Upper lobe of left lung (tissue), 6 donors: ENCODE data around the gene TDRD12. TPM values are rescaled to one million over a fixed set of nuclear protein-coding genes. Genes with fewer than 3 reads are reported as not detected.

ENCODE experiments used
- ATAC-seq, 2 donors: fragments of 200-7000 bp; cut with Tn5 transposase; one replicate each; pipeline ENCODE4 v1.9.1; 2022; ENCODE audit warnings: mild to moderate bottlenecking in 2 of 2, moderate library complexity in 2 of 2; ENCODE audit not compliant: low FRiP score in 2 of 2
- DNase-seq, 2 donors: peaks; one replicate each; pipeline ENCODE4 v3.0.0-alpha.2; 2019 to 2020
- H3K27ac ChIP-seq, 4 donors: fragments of 200-600 bp; sonication (generic); one replicate each; pipeline ENCODE4 v1.5.1; 2016 to 2019
- H3K27me3 ChIP-seq, 4 donors: fragments of 200-600 bp; sonication (generic); one replicate each; pipeline ENCODE4 v1.5.1; 2017 to 2019
- H3K36me3 ChIP-seq, 4 donors: fragments of 200-600 bp; sonication (generic); one replicate each; pipeline ENCODE4 v1.5.1; 2016 to 2019
- H3K4me1 ChIP-seq, 4 donors: fragments of 200-600 bp; sonication (generic); one replicate each; pipeline ENCODE4 v1.5.1; 2018 to 2019
- H3K4me3 ChIP-seq, 4 donors: fragments of 200-600 bp; sonication (generic); one replicate each; pipeline ENCODE4 v1.5.1; 2017 to 2019; ENCODE audit warnings: mild to moderate bottlenecking in 2 of 4, moderate library complexity in 1 of 4
- H3K9me3 ChIP-seq, 4 donors: fragments of 200-600 bp; sonication (generic); one replicate each; pipeline ENCODE4 v1.5.1; 2018 to 2019
- CTCF ChIP-seq, 6 experiments: fragments of 450-650 bp in 4 of 6; fragments of 200-600 bp in 2 of 6; sonication (generic) in 2 of 6; IDR thresholded peaks; one replicate each; pipeline ENCODE4 v1.5.1; 2016 to 2019; ENCODE audit warnings: antibody characterized with exemption in 6 of 6
- EP300 ChIP-seq, 4 donors: sonication (generic); formaldehyde crosslinking; IDR thresholded peaks; one replicate each; pipeline ENCODE4 v1.5.1; 2017; ENCODE audit warnings: antibody characterized with exemption in 4 of 4, control low read depth in 2 of 4
- POLR2A ChIP-seq, 4 donors: fragments of 450-650 bp; IDR thresholded peaks; one replicate each; pipeline ENCODE4 v1.5.1; 2016 to 2017; ENCODE audit warnings: antibody characterized with exemption in 4 of 4, mild to moderate bottlenecking in 2 of 4
- POLR2AphosphoS5 ChIP-seq, 2 donors: sonication (generic); formaldehyde crosslinking; IDR thresholded peaks; one replicate each; pipeline ENCODE4 v1.5.1; 2017; ENCODE audit warnings: antibody characterized with exemption in 2 of 2
- WGBS, 2 donors: methylation state at CpG; one replicate each; pipeline ENCODE4 v1.1.5; 2017 to 2018; 5-methylcytosine and 5-hydroxymethylcytosine counted together
- total RNA-seq, 6 donors: library from RNA; depleted of rRNA in 4 of 6; stranded (reverse); fragments of >200 nt in 4 of 6; gene quantifications; one replicate each; pipeline versions ENCODE4 v1.1.0 to v1.2.1, GENCODE V29; 2016 to 2021
- donor health status: DM: no; HTN: no; CAD: no; lungs with moderate emphysema.
- donor health status: DM: no; HTN: yes; CAD: no; lungs with severe emphysema.

The TDRD12 gene
- total RNA-seq, 6 donors from 2014 or later, result 0.15 to 4.0 (median 0.38) TPM; not detected in 2

- no peak overlapping the region for H3K4me3 ChIP-seq
- DNase-seq (peak in 1 of 2 donors; percentile 7), ATAC-seq (no peak)
- 91 to 96% methylated on average over 5 of the region's 5 CpGs for WGBS, 2 donors
- H3K36me3 ChIP-seq, result no peaks in the 10 kb centered on the region
- TF ChIP-seq EP300 (IDR thresholded peaks at IDR 0.05) (no peak), POLR2A (IDR thresholded peaks at IDR 0.05) (no peak), POLR2AphosphoS5 (IDR thresholded peaks at IDR 0.05) (no peak), CTCF (IDR thresholded peaks at IDR 0.05) (no peak)
- no peak overlapping the region for H3K27ac ChIP-seq
- H3K4me1 ChIP-seq, result no peaks in the 10 kb centered on the region
- no peaks in the 10 kb centered on the region for H3K9me3 ChIP-seq
- H3K27me3 ChIP-seq, result no peaks in the 10 kb centered on the region
These were observed 138.0 kb downstream of the TDRD12 start for GRCh38 chr19:32857584-32857983.

- H3K27ac ChIP-seq, result no peak overlapping the region
- no peak for TF ChIP-seq EP300 (IDR thresholded peaks at IDR 0.05)
- TF ChIP-seq POLR2A (IDR thresholded peaks at IDR 0.05), result no peak
- no peak for TF ChIP-seq POLR2AphosphoS5 (IDR thresholded peaks at IDR 0.05)
- no peak for TF ChIP-seq CTCF (IDR thresholded peaks at IDR 0.05)
- H3K4me3 ChIP-seq, result no peak overlapping the region
- no peaks in the 10 kb centered on the region for H3K4me1 ChIP-seq
- H3K36me3 ChIP-seq, result no peaks in the 10 kb centered on the region
- no peaks in the 10 kb centered on the region for H3K27me3 ChIP-seq
- DNase-seq (peak in 1 of 2 donors; percentile 7), ATAC-seq (no peak)
- WGBS, 2 donors, result 90 to 93% methylated on average over 12 to 13 of the region's 13 CpGs
- H3K9me3 ChIP-seq, result no peaks in the 10 kb centered on the region
These were observed 138.6 kb downstream of the TDRD12 start for GRCh38 chr19:32858155-32858554.

GRCh38 chr19:32858559-32858958 lies 139.0 kb downstream of the TDRD12 start:
- DNase-seq, result peak in 1 of 2 donors; percentile 4
- Histone ChIP-seq H3K27me3 (no peaks in the 10 kb centered on the region), H3K4me1 (no peaks in the 10 kb centered on the region), H3K9me3 (no peaks in the 10 kb centered on the region), H3K4me3 (no peak overlapping the region), H3K27ac (no peak overlapping the region), H3K36me3 (no peaks in the 10 kb centered on the region)
- WGBS, 2 donors, result 88 to 94% methylated on average over 10 of the region's 10 CpGs
- TF ChIP-seq EP300 (IDR thresholded peaks at IDR 0.05), result no peak
- TF ChIP-seq CTCF (IDR thresholded peaks at IDR 0.05), result no peak
- no peak for TF ChIP-seq POLR2A (IDR thresholded peaks at IDR 0.05)
- no peak for TF ChIP-seq POLR2AphosphoS5 (IDR thresholded peaks at IDR 0.05)
- no peak for ATAC-seq

GRCh38 chr19:32859591-32859990 lies 140.0 kb downstream of the TDRD12 start:
- peak in 1 of 2 donors; percentile 10 for DNase-seq
- 94 to 96% methylated on average over 17 to 19 of the region's 19 CpGs for WGBS, 2 donors
- Histone ChIP-seq H3K27me3 (no peaks in the 10 kb centered on the region), H3K4me1 (no peaks in the 10 kb centered on the region), H3K4me3 (no peak overlapping the region), H3K9me3 (no peaks in the 10 kb centered on the region), H3K27ac (no peak overlapping the region), H3K36me3 (no peaks in the 10 kb centered on the region)
- ATAC-seq, result no peak
- TF ChIP-seq EP300 (IDR thresholded peaks at IDR 0.05) (no peak), POLR2A (IDR thresholded peaks at IDR 0.05) (no peak), POLR2AphosphoS5 (IDR thresholded peaks at IDR 0.05) (no peak), CTCF (IDR thresholded peaks at IDR 0.05) (no peak)

GRCh38 chr19:32861596-32861995 lies 142.0 kb downstream of the TDRD12 start:
- no peaks in the 10 kb centered on the region for H3K36me3 ChIP-seq
- WGBS, 2 donors, result 95 to 97% methylated on average over 3 of the region's 3 CpGs
- ATAC-seq (no peak), DNase-seq (no peak)
- H3K9me3 ChIP-seq, result no peaks in the 10 kb centered on the region
- H3K4me3 ChIP-seq, result no peak overlapping the region
- no peaks in the 10 kb centered on the region for H3K27me3 ChIP-seq
- no peak overlapping the region for H3K27ac ChIP-seq
- TF ChIP-seq POLR2A (IDR thresholded peaks at IDR 0.05) (no peak), EP300 (IDR thresholded peaks at IDR 0.05) (no peak), POLR2AphosphoS5 (IDR thresholded peaks at IDR 0.05) (no peak), CTCF (IDR thresholded peaks at IDR 0.05) (no peak)
- H3K4me1 ChIP-seq, result no peaks in the 10 kb centered on the region
